Umbilical cord (tissue), 2 donors: ENCODE measurements around the gene SSBP2. TPM values are rescaled to one million over a fixed set of nuclear protein-coding genes. Genes with fewer than 3 reads are reported as not detected.
"Not testable (repeated sequence)": the region's sequence is repeated elsewhere in the genome, so short reads cannot be mapped to it uniquely, and the experiment has no call there.

Experiments
- DNase-seq: peaks from one replicate; pipeline ENCODE4 v3.0.0-alpha.2; 2015; ENCODE audit warnings: low spot score
- total RNA-seq: library from RNA; depleted of rRNA; stranded (reverse); fragments of >200 nt; gene quantifications from one replicate; pipeline ENCODE4 v1.2.3, GENCODE V29; 2014; ENCODE audit warnings: low replicate concordance; ENCODE audit not compliant: insufficient read depth

SSBP2 gene
- total RNA-seq, 1 donor from 2014 or later, result 45.3 TPM

- no peak for DNase-seq
Measured at GRCh38 chr5:81665795-81666194, 85.1 kb downstream of the SSBP2 start.

GRCh38 chr5:81660624-81661023, 90.3 kb downstream of the SSBP2 start:
- not testable (repeated sequence) for DNase-seq

DNA sequence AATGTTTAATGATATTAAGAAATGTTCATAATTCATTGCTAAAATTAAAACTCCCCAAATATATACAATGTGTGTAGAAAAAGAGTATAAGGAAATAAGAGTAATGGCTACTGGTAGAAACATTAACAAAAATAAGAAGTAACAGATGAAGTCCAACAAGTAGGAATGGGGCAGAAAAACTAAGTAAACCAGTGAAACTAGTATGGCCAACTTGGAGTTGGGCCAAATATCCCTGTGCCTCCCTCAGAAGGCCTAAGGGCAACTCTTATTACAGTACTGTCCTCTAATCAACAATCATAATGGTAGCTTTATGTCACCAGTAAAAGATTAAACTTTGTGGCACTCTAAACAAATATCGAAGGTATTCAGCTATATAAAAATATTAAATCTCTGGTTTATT, 93.5 kb downstream of the SSBP2 start:
- DNase-seq, result no peak

DNA sequence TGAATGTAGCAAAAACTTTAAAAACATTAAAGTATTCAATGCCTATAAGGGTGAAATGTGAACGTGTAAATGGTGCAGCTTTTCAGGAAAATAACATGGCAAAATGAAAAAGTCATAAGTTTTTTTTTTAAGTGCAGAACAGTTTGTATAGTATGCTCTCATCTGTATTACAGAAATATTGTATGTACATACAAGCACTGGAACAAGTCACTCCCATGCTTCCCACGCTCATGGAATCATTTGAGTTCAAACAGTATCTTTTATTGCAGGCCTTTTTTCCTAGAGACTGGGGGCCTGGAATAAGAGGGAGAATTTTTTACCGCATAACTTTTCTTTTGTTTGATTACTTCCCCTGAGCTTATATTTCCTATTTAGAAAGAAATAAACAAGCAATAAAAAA, 94.1 kb downstream of the SSBP2 start:
- DNase-seq, result no peak

DNA sequence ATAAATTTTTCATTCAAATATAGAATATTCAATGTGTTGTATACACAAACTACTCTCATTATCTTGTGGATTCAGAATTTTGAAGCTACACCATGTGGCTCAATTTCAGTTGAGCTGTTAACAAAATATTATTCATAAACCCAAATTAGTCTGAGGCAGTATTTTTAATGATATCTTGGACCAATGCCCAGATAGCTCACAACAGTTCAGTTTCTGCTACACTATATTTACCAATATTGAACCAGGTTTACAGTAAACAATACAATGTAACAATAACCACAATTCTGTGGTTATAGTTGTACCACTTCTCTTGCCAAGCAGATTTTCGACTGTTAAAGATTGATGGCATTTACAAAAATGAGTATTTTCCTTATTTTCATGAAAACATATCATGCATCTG, 99.9 kb downstream of the SSBP2 start:
- no peak for DNase-seq

DNA sequence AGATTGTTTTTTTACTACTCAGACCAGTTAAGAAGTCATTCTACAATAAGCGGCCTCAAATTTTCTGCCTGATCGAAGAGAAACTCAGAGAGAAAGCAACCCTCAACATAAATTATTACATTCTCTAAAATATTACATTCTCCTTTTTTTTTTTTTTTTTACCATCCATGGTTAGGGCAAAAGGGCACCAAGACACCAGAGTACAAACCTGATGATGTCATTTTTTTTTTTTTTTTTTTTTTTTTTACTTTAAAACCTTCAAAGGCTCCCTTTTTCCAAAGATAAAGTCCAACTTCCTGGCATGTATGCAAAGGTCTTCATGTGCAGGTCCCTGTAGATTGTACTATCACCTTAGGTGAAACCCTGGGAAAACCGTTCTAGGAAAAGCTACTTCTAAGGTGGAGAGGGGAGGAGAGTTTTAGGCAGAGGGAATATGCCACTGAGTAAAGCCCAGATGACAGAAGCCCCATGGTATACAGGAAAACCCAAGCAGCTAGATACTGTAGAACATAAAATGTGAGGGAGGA, 104.4 kb downstream of the SSBP2 start:
- no peak for DNase-seq

GRCh38 chr5:81642210-81642609, 108.7 kb downstream of the SSBP2 start:
- no peak for DNase-seq

DNA sequence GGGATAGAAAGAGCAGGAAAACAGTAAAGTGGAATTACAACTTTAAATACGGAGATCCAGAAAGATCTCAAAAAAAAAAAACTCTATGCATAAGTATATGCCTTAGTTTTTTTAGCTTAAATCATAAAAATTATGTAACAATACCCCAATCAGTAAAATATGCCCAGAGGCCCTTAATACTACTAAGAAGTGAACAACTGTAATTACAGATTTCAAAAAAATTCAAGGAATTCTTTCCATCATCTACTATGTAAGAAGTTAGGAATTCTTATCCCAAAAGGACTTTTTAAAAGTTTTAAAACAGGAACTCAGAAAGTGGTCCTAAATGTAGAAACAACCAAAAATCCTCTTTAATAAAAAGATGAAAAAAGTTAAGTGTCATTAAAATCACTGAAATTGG, 111.3 kb downstream of the SSBP2 start:
- DNase-seq, result no peak

DNA sequence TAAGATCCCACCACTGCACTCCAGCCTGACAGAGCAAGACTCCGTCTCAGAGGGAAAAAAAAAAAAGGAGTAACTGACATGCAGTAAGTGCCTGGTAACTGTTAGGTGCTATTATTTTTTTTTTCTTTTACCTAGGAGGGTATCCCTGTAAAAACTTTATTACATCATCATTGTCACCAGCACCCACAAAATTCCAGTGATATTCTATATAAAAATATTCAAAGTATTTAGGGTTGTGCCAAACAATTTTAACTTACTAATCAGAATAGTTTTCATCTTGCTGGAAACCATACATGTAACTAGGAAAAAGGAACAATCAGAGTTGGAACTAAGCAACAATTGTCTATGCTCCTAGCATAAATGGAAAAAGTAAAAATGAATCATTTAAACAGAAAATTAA, 112.4 kb downstream of the SSBP2 start:
- DNase-seq, result no peak

GRCh38 chr5:81633891-81634290, 117.0 kb downstream of the SSBP2 start:
- no peak for DNase-seq

GRCh38 chr5:81633471-81633870, 117.4 kb downstream of the SSBP2 start:
- DNase-seq, result no peak

GRCh38 chr5:81632679-81633078, 118.2 kb downstream of the SSBP2 start:
- no peak for DNase-seq

GRCh38 chr5:81631621-81632020, 119.3 kb downstream of the SSBP2 start:
- DNase-seq, result no peak

DNA sequence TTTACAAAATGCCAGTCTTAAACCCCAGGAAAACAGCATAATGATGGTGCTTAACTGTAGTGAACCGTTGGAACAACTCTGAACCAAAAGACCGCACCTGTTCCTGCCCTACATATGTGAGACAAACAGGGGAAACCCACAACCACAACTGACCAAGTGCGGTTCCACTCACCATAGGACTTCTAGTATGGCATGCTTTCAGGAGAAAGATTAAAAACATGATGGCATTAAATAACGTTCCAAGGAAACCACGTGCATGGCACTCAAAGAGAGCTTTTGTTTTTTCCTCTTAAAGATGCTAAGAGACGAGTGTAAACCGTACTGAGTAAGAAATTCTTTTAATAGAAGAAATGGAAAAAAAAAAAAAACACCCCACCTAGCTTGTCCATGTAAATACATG, 119.8 kb downstream of the SSBP2 start:
- DNase-seq, result no peak

GRCh38 chr5:81630684-81631083, 120.2 kb downstream of the SSBP2 start:
- no peak for DNase-seq

- DNase-seq, result no peak
Measured at GRCh38 chr5:81629986-81630385, 120.9 kb downstream of the SSBP2 start.

DNA sequence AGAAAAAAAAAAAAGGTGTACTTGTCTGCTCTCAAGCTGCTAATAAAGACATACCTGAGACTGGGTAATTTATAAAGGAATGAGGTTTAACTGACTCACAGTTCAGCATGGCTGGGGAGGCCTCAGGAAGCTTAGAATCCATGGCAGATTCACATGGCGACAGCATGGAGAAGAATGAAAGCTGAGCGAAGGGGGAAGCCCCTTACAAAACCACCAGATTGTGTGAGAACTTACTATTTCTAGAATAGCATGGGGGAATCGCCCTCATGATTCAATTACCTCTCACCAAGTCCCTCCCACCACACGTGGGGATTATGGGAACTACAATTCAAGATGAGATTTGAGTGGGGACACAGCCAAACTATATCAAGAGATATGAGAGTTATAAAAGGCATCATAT, 122.8 kb downstream of the SSBP2 start:
- not testable (repeated sequence) for DNase-seq

GRCh38 chr5:81626524-81626923, 124.4 kb downstream of the SSBP2 start:
- no peak for DNase-seq

GRCh38 chr5:81609810-81610375, 141.0 kb downstream of the SSBP2 start:
- DNase-seq, result no peak

DNA sequence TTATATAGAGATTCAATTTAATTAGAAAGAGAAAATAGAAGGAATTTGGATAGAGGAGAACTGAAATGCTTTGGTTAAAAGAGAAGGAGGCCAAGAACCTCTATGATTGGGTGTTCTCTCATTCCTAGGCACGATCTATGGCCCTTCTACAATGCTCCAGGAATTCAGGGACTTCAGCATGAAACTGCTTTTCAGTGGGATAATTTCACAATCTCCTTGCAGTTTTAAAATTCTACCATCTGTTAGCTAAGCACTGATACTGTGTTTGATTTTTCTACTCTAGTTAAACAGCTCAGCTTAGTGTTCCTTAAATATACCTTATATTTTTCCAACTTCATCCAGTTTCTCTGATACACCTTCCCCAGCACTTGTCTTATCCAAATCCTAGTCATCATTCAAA, 141.9 kb downstream of the SSBP2 start:
- DNase-seq, result peak; percentile 15

GRCh38 chr5:81607693-81608092, 143.2 kb downstream of the SSBP2 start:
- DNase-seq, result no peak

- DNase-seq, result no peak
Measured at GRCh38 chr5:81606150-81606549, 144.7 kb downstream of the SSBP2 start.

- DNase-seq, result no peak
Measured at GRCh38 chr5:81605299-81605698, 145.6 kb downstream of the SSBP2 start.

GRCh38 chr5:81604193-81604592, 146.7 kb downstream of the SSBP2 start:
- no peak for DNase-seq
